Neural progenitor cell (in vitro differentiated cells): ENCODE data around the gene CRIP2. TPM values are rescaled to one million over a fixed set of nuclear protein-coding genes. Genes with fewer than 3 reads are reported as not detected.

Experiments
- DNase-seq: peaks from one replicate; pipeline ENCODE4 v3.0.0-alpha.2; 2016; ENCODE audit warnings: low spot score
- H2AFZ ChIP-seq: fragments of 200-600 bp; sonication (generic); replicated peaks from 2 replicates; pipeline ENCODE4 v1.6.1; 2016; ENCODE audit warnings: antibody characterized with exemption
- H3F3A ChIP-seq: fragments of 200-600 bp; sonication (generic); 2 replicates; pipeline ENCODE4 v1.6.1; 2016; ENCODE audit warnings: antibody characterized with exemption, low read depth
- H3K27ac ChIP-seq: fragments of 200-600 bp; sonication (generic); 2 replicates; pipeline ENCODE4 v1.5.1; 2016; ENCODE audit warnings: mild to moderate bottlenecking
- H3K27me3 ChIP-seq: fragments of 200-600 bp; sonication (generic); 2 replicates; pipeline ENCODE4 v1.6.1; 2016; ENCODE audit warnings: mild to moderate bottlenecking, moderate library complexity
- H3K36me3 ChIP-seq: fragments of 200-600 bp; sonication (generic); 2 replicates; pipeline ENCODE4 v1.5.1; 2016
- H3K4me1 ChIP-seq: fragments of 200-600 bp; sonication (generic); 2 replicates; pipeline ENCODE4 v1.6.1; 2016; ENCODE audit warnings: mixed run types
- H3K4me2 ChIP-seq: fragments of 200-600 bp; sonication (generic); 2 replicates; pipeline ENCODE4 v1.6.1; 2016
- H3K4me3 ChIP-seq: fragments of 200-600 bp; sonication (generic); 2 replicates; pipeline ENCODE4 v1.5.1; 2016
- H3K79me2 ChIP-seq: fragments of 200-600 bp; sonication (generic); 2 replicates; pipeline ENCODE4 v1.6.1; 2016; ENCODE audit warnings: low read depth
- H3K9ac ChIP-seq: fragments of 200-600 bp; sonication (generic); 2 replicates; pipeline ENCODE4 v1.6.1; 2016
- H3K9me3 ChIP-seq: fragments of 200-600 bp; sonication (generic); 2 replicates; pipeline ENCODE4 v1.5.1; 2016; ENCODE audit warnings: low read depth
- H4K20me1 ChIP-seq: fragments of 200-600 bp; sonication (generic); 2 replicates; pipeline ENCODE4 v1.6.1; 2016; ENCODE audit warnings: low read depth
- H3K27ac Mint-ChIP-seq: 3 replicates; pipeline ENCODE4 v1.8.0; 2021; ENCODE audit warnings: mixed read lengths
- H3K27me3 Mint-ChIP-seq: 2 replicates; pipeline ENCODE4 v1.8.0; 2022; ENCODE audit warnings: low read depth, mild to moderate bottlenecking, inconsistent platforms, moderate library complexity, mixed read lengths; ENCODE audit not compliant: insufficient read depth
- H3K36me3 Mint-ChIP-seq: 3 replicates; pipeline ENCODE4 v1.8.0; 2021; ENCODE audit warnings: mixed read lengths
- H3K4me1 Mint-ChIP-seq: 3 replicates; pipeline ENCODE4 v1.8.0; 2021; ENCODE audit warnings: mixed read lengths
- H3K4me3 Mint-ChIP-seq: 3 replicates; pipeline ENCODE4 v1.8.0; 2021; ENCODE audit warnings: mild to moderate bottlenecking, moderate library complexity, mixed read lengths
- H3K9me3 Mint-ChIP-seq: 3 replicates; pipeline ENCODE4 v1.8.0; 2020; ENCODE audit warnings: mixed read lengths
- EZH2 ChIP-seq: fragments of 200-600 bp; sonication (generic); IDR thresholded peaks from 2 replicates; pipeline ENCODE4 v1.6.1; 2017; ENCODE audit warnings: antibody characterized with exemption, mild to moderate bottlenecking, moderate library complexity
- EZH2phosphoT487 ChIP-seq: fragments of 200-600 bp; sonication (generic); IDR thresholded peaks from 2 replicates; pipeline ENCODE4 v1.6.1; 2017; ENCODE audit warnings: antibody characterized with exemption
- total RNA-seq: library from RNA; depleted of rRNA; stranded (reverse); fragments of >200 nt; gene quantifications from 2 replicates; pipeline ENCODE4 v1.2.3, GENCODE V29; 2015; ENCODE audit warnings: low replicate concordance
- TF ChIP-seq, protein P1 (sequence below): fragments of 200-600 bp; sonication (generic); IDR thresholded peaks from 2 replicates; pipeline ENCODE4 v1.5.1; 2017; ENCODE audit warnings: antibody characterized with exemption, mild to moderate bottlenecking

CRIP2 gene
- total RNA-seq, 1 donor from 2014 or later, result 0.30 TPM

GRCh38 chr14:105455766-105456660 is 18.6 kb upstream of the CRIP2 start:
- no peak overlapping the region for H3K27ac Mint-ChIP-seq
- H3K36me3 ChIP-seq, result no peaks in the 10 kb centered on the region

DNA sequence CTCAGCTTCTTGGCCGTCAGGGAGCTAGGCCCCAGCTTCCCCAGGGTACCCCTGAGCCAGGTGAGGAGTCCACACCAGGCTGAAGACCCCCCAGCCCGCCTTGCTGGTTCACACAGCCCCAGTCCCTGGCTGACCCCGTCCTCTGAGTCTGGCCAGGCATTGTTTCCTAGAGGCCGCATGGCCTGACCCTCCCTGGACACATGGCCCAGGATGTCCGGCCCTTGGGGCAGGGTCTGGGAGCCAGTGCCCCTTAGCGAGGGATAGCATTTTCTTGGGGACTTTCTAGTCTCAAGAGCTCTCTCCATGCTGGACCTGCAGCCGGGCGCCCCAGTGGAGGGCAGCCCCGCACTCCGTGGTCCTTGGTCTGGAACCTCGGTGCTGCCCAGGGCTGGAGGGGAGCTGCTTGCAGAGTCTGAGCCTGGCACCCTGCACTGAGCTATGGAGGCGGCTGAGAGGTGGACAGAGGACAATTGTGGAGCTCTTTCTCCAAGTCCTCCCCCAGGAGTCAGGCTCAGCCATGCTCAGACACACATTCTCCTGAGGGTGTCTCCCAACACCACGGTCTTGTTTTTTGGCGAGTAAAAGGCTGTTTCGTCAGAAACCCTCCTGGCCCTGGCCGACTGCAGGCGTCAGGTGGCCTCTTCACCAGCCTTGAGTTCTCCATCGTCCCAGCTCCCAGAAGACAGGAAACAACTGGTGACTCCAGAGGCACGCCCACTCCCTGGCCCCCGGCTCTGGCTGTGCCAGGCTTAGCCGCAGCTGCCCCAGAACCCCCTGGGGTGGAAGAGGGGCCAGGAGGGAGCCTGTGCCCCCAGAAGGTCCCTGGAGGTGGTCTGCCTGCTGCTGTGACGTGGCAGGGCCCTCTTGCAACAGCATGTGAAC is 17.6 kb upstream of the CRIP2 start:
- Histone ChIP-seq H3K79me2 (no peaks in the 10 kb centered on the region), H3K27me3 (no peaks in the 10 kb centered on the region), H3F3A (no peaks in the 10 kb centered on the region), H4K20me1 (peaks cover 10% of the 10 kb centered on the region), H3K36me3 (no peaks in the 10 kb centered on the region), H3K9ac (no peak overlapping the region), H3K4me3 (no peak overlapping the region), H3K9me3 (no peaks in the 10 kb centered on the region), H3K4me1 (no peaks in the 10 kb centered on the region), H2AFZ (no peak overlapping the region), H3K27ac (no peak overlapping the region), H3K4me2 (no peak overlapping the region)
- peaks cover 6% of the 10 kb centered on the region for H3K27me3 Mint-ChIP-seq
- H3K27ac Mint-ChIP-seq, result no peak overlapping the region
- no peak overlapping the region for H3K4me3 Mint-ChIP-seq
- TF ChIP-seq EZH2, result no peak
- H3K9me3 Mint-ChIP-seq, result no peaks in the 10 kb centered on the region
- peaks cover 17% of the 10 kb centered on the region for H3K36me3 Mint-ChIP-seq
- DNase-seq, result no peak
- no peaks in the 10 kb centered on the region for H3K4me1 Mint-ChIP-seq

More at GRCh38 chr14:105455766-105456660, 18.6 kb upstream of the CRIP2 start:
- no peaks in the 10 kb centered on the region for H3K27me3 ChIP-seq
- H2AFZ ChIP-seq, result no peak overlapping the region
- peaks cover 10% of the 10 kb centered on the region for H4K20me1 ChIP-seq
- H3K9ac ChIP-seq, result no peak overlapping the region
- Mint-ChIP-seq H3K4me3 (no peak overlapping the region), H3K9me3 (no peaks in the 10 kb centered on the region), H3K4me1 (no peaks in the 10 kb centered on the region), H3K27me3 (peaks cover 4% of the 10 kb centered on the region), H3K36me3 (peaks cover 10% of the 10 kb centered on the region)
- no peaks in the 10 kb centered on the region for H3K79me2 ChIP-seq
- no peak overlapping the region for H3K4me2 ChIP-seq
- no peaks in the 10 kb centered on the region for H3K9me3 ChIP-seq
- DNase-seq, result no peak
- no peak for TF ChIP-seq EZH2
- TF ChIP-seq, protein P1, sequence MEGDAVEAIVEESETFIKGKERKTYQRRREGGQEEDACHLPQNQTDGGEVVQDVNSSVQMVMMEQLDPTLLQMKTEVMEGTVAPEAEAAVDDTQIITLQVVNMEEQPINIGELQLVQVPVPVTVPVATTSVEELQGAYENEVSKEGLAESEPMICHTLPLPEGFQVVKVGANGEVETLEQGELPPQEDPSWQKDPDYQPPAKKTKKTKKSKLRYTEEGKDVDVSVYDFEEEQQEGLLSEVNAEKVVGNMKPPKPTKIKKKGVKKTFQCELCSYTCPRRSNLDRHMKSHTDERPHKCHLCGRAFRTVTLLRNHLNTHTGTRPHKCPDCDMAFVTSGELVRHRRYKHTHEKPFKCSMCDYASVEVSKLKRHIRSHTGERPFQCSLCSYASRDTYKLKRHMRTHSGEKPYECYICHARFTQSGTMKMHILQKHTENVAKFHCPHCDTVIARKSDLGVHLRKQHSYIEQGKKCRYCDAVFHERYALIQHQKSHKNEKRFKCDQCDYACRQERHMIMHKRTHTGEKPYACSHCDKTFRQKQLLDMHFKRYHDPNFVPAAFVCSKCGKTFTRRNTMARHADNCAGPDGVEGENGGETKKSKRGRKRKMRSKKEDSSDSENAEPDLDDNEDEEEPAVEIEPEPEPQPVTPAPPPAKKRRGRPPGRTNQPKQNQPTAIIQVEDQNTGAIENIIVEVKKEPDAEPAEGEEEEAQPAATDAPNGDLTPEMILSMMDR, result no peak
- no peak for TF ChIP-seq EZH2phosphoT487
- H3K4me1 ChIP-seq, result no peaks in the 10 kb centered on the region
- H3K4me3 ChIP-seq, result no peak overlapping the region
- no peak overlapping the region for H3K27ac ChIP-seq
- H3F3A ChIP-seq, result no peaks in the 10 kb centered on the region

DNA sequence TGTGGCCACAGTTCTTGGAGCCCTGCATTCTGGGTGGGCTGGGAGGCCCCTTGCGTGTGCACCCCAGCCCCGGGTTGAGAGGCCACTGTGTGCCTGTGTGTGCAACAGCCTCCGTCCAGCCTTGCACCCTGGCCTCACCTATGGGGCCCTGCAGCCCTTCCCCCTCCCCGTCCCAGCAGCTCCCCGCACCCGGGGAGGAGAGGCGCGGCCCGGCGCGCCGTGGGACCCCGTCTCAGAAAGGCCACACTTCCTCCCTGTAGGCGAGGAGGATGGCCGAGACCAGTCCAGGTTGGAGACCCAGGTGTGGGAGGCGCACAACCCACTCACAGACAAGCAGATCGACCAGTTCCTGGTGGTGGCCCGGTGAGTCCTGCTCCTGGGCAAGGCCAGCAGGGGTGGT is 16.6 kb upstream of the CRIP2 start:
- no peak overlapping the region for H3K4me3 Mint-ChIP-seq
- H3K9me3 ChIP-seq, result no peaks in the 10 kb centered on the region
- DNase-seq, result no peak
- H4K20me1 ChIP-seq, result peaks cover 10% of the 10 kb centered on the region
- no peak for TF ChIP-seq EZH2
- TF ChIP-seq, protein P1, result no peak
- TF ChIP-seq EZH2phosphoT487, result no peak
- no peaks in the 10 kb centered on the region for H3K4me1 Mint-ChIP-seq
- no peaks in the 10 kb centered on the region for H3K79me2 ChIP-seq
- no peak overlapping the region for H3K4me3 ChIP-seq
- H3K27ac ChIP-seq, result no peak overlapping the region
- H2AFZ ChIP-seq, result no peak overlapping the region
- no peaks in the 10 kb centered on the region for H3K36me3 ChIP-seq
- peaks cover 5% of the 10 kb centered on the region for H3K27me3 Mint-ChIP-seq
- no peaks in the 10 kb centered on the region for H3K27me3 ChIP-seq
- no peaks in the 10 kb centered on the region for H3F3A ChIP-seq
- no peaks in the 10 kb centered on the region for H3K9me3 Mint-ChIP-seq
- no peaks in the 10 kb centered on the region for H3K4me1 ChIP-seq
- H3K4me2 ChIP-seq, result no peak overlapping the region
- peaks cover 14% of the 10 kb centered on the region for H3K36me3 Mint-ChIP-seq
- no peak overlapping the region for H3K9ac ChIP-seq
- H3K27ac Mint-ChIP-seq, result no peak overlapping the region
